Measurements from ENCODE around the gene NEAT1. TPM values are rescaled to one million over a fixed set of nuclear protein-coding genes. Genes with fewer than 3 reads are reported as not detected.
A peak's percentile ranks its signal among the peaks of the same experiment; 100 is the strongest.

The NEAT1 gene
- total and polyA plus RNA-seq, 11 donors, result 17.0 to 760 (median 507) TPM

DNA sequence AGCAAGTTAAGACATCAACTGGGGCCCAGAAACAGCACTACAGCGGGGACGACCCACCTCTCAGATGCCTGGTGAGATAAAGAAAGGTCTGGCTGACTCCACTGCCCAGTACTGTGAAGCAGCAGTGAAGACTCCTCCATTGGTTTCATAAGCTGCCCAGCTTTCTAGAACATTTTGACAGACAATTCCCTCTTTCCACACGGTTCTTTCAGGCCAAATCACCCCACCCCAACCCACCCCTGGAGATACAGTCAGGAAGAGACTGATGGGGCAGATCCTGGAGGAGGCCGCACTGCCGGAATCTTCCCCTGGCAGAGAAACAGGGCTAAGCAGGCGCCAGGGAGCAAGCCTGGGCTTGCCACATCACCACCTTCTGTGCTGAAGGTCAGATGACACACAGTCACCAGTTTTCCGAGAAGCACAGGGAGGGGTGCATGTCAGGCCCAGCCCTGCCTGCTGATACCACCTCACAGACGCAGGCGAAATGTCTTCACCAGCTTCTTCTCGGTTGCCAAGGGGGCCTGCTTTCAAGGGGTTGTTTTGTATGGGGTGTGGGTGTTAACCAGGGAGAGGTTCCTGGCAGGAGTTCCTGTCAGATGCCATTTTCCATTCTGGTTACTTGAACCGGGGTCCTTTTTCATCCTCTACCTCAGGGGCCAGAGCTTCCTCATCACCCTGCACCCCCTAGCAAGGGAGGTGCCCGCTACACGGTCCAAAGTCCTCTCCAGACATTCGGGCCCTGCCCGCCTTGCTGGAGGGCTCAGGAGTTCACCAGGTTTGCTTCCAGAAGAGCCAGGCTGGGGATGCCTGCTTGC is 1.4 kb upstream of the NEAT1 start:
- Histone ChIP-seq H3K27ac (peak overlapping the region; percentile 98 to 100 (median 100)), H3K4me3 (peak overlapping the region; percentile 33 to 96 (median 91)), H3K9me3 (no peaks in the 10 kb centered on the region), H3K36me3 (peaks cover 4 to 34% (median 18%) of the 10 kb centered on the region in 9 donors), H3K4me1 (peaks cover 11 to 58% (median 47%) of the 10 kb centered on the region in 12 donors), H3K27me3 (no peaks in the 10 kb centered on the region)
- DNase-seq (peak; percentile 90 to 98 (median 93)), ATAC-seq (peak; percentile 39 to 61 (median 48))
- 4 to 13% (median 5%) methylated on average over 11 to 15 of the region's 15 CpGs for WGBS, 4 donors
- TF ChIP-seq, protein P1, sequence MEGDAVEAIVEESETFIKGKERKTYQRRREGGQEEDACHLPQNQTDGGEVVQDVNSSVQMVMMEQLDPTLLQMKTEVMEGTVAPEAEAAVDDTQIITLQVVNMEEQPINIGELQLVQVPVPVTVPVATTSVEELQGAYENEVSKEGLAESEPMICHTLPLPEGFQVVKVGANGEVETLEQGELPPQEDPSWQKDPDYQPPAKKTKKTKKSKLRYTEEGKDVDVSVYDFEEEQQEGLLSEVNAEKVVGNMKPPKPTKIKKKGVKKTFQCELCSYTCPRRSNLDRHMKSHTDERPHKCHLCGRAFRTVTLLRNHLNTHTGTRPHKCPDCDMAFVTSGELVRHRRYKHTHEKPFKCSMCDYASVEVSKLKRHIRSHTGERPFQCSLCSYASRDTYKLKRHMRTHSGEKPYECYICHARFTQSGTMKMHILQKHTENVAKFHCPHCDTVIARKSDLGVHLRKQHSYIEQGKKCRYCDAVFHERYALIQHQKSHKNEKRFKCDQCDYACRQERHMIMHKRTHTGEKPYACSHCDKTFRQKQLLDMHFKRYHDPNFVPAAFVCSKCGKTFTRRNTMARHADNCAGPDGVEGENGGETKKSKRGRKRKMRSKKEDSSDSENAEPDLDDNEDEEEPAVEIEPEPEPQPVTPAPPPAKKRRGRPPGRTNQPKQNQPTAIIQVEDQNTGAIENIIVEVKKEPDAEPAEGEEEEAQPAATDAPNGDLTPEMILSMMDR (IDR thresholded peaks at IDR 0.05), result no peak
- peak in 1 of 2 donors; percentile 64 for TF ChIP-seq POLR2A (IDR thresholded peaks at IDR 0.05)
- intact Hi-C loops (cut with DNase I), result loop anchor here in 4 of 10 donors (2.0 to 5.0 kb wide), 3 partner anchors 56 to 151 kb away; partner anchors contain the start of genes MALAT1 (in 2 of the 4), FAM89B (in 1 of the 4) and ZNRD2 (in 1 of the 4)

DNA sequence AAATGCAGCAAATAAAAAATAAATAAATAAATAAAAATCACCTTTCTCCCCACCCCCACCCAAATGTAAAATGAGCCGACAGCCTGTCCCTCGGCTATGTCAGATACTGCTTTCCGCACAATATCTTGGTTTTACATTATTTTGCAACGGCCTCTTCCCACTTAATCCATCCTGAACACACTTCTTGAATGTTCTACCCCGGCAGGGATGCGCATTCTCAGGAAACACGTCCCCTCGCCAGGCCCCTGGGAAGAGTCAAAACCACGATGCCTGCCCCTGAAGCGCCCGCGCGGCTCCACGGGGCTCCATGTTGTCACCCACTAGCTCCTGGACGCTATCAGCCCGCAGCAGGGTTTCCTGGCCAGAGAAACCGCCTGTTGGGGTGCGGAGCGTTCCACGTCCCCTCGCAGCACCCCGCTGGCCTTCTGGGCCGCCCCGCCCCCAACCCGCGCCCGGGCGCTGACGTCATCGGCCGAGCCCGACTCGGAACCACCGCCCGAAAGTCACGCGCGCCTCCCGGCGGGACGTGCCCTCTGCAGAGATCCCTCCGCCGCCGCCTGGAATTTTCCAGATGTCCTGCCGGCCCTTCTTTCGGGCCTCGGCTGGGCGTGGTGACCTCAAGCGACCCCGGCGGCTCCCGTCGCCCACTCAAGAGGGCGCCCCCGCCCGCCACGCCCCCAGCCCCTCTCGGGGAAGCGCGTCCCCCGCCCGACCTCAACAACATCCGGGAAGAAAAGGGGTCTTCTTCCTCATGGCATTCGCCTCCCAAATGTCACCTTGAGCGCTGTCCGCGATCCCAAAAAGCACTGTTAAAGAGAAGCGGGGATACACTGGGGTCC is 585 bp upstream of the NEAT1 start:
- DNase-seq (peak; percentile 99 to 100 (median 99)), ATAC-seq (peak; percentile 3 to 42 (median 30))
- H3K36me3 ChIP-seq, result peaks cover 8 to 42% (median 24%) of the 10 kb centered on the region in 9 donors
- TF ChIP-seq POLR2A (IDR thresholded peaks at IDR 0.05), result peak in 1 of 2 donors; percentile 82
- TF ChIP-seq, protein P1 (IDR thresholded peaks at IDR 0.05), result peak in 3 of 12 donors; percentile 5 to 31 (median 29)
- H3K9me3 ChIP-seq, result no peaks in the 10 kb centered on the region
- 0 to 1% (median 1%) methylated on average over 20 to 68 of the region's 68 CpGs for WGBS, 4 donors
- H3K4me1 ChIP-seq, result peaks cover 11 to 56% (median 42%) of the 10 kb centered on the region in 12 donors
- H3K27ac ChIP-seq, result peak overlapping the region; percentile 98 to 100 (median 100)
- intact Hi-C loops (cut with DNase I), result loop anchor here in 7 of 10 donors (1.0 to 5.0 kb wide), 5 partner anchors 55 to 150 kb away; partner anchors contain the start of genes MALAT1 (in 3 of the 7), FAM89B (in 1 of the 7) and ZNRD2 (in 1 of the 7)
- H3K27me3 ChIP-seq, result no peaks in the 10 kb centered on the region
- H3K4me3 ChIP-seq, result peak overlapping the region; percentile 75 to 96 (median 91)

DNA sequence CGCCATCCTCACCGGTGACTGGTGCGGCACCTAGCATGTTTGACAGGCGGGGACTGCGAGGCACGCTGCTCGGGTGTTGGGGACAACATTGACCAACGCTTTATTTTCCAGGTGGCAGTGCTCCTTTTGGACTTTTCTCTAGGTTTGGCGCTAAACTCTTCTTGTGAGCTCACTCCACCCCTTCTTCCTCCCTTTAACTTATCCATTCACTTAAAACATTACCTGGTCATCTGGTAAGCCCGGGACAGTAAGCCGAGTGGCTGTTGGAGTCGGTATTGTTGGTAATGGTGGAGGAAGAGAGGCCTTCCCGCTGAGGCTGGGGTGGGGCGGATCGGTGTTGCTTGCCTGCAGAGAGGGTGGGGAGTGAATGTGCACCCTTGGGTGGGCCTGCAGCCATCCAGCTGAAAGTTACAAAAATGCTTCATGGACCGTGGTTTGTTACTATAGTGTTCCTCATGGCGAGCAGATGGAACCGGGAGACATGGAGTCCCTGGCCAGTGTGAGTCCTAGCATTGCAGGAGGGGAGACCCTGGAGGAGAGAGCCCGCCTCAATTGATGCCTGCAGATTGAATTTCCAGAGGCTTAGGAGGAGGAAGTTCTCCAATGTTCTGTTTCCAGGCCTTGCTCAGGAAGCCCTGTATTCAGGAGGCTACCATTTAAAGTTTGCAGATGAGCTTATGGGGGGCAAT is 1.1 kb downstream of the NEAT1 start:
- H3K9me3 ChIP-seq, result no peaks in the 10 kb centered on the region
- no peaks in the 10 kb centered on the region for H3K27me3 ChIP-seq
- peaks cover 9 to 57% (median 34%) of the 10 kb centered on the region in 9 donors for H3K36me3 ChIP-seq
- intact Hi-C loops (cut with DNase I), result loop anchor here in 4 of 10 donors (2.0 to 5.0 kb wide), 3 partner anchors 74 to 149 kb away; partner anchors contain the start of genes MALAT1 (in 3 of the 4), FAM89B (in 1 of the 4) and ZNRD2 (in 1 of the 4)
- no peak for TF ChIP-seq POLR2A (IDR thresholded peaks at IDR 0.05)
- TF ChIP-seq, protein P1 (IDR thresholded peaks at IDR 0.05), result no peak
- 0 to 2% (median 0%) methylated on average over 16 to 19 of the region's 19 CpGs for WGBS, 4 donors
- peak overlapping the region; percentile 75 to 96 (median 91) for H3K4me3 ChIP-seq
- peak in 2 of 5 donors; percentile 27 to 60 for DNase-seq
- ATAC-seq, result no peak
- peak overlapping the region; percentile 98 to 100 (median 100) for H3K27ac ChIP-seq
- H3K4me1 ChIP-seq, result peaks cover 7 to 56% (median 43%) of the 10 kb centered on the region in 12 donors
